ENCODE data around the gene BRCA1.
"Not testable (repeated sequence)": the region's sequence is repeated elsewhere in the genome, so short reads cannot be mapped to it uniquely, and the experiment has no call there.

BRCA1 gene

DNA sequence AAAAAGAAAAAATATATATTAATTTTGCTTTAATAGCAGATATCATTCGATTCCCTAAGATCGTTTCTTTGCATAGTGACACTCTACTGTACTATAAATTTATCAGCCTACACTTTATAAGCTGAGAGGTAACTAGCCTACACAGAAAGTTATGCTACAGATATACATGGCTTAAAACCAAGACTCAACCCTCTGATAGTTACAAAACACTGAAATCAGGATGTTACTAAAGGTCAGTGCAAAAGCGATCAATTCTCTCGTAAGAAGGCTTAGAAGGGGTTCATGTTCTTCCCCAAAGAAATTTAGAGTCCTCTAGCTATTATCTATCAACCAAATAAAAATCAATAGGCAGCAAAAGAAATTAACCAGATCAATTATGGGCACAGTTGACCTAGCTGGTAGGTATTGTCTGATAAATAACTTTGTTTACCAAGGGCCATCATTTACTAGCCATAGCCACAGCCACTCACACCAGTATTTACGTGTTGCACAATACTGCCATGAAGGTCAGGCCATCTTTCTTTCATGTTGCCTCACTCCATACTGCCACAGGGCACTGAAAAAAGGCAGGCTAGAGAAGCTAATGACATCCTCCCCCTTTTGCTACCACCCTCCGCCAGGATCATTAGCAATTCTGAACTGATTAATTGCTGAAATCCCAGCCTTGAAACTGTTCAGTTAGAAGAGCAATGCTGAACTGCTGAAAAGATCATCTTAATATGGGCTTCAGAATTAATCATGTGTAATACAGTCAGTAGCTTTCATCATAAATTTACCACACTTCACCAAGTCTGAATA, 56.4 kb downstream of the BRCA1 start:
- DNase-seq = no peak

- DNase-seq = no peak
These were observed 62.1 kb downstream of the BRCA1 start for GRCh38 chr17:43062984-43063638.

DNA sequence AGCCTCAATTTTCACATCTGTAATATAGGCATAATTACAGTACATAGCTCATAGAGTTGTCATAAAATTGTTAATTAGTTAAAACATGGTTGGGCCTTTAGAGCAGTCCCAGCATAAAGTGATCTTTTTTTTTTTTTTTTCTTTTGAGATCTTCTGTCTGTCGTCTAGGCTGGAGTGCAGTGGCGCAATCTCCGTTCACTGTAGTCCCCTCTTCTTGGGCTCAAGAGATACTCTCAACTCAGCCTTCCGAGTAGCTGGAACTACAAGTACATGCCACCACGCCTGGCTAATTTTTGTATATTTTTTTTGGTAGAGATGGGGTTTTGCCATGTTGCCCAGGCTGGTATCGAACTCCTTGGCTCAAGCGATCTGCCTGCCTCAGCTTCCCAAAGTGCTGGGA, 69.1 kb downstream of the BRCA1 start:
- DNase-seq = no peak

DNA sequence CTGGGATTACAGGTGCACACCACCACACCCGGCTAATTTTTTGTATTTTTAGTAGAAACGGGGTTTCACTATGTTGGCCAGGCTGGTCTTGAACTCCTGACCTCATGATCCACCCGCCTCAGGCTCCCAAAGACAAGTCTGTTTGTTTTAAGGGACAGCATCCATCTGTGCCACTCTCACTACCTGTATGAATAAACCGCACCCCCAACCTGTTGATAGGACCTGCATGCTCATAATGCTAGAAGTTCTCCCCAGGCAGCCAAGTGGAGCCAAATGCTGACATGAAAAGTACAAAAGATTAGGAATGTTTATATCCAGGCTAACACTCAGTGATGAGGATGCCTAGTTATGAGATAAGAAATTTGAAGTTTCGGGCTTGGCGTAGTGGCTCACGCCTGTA, 72.2 kb downstream of the BRCA1 start:
- not testable (repeated sequence) for DNase-seq

DNA sequence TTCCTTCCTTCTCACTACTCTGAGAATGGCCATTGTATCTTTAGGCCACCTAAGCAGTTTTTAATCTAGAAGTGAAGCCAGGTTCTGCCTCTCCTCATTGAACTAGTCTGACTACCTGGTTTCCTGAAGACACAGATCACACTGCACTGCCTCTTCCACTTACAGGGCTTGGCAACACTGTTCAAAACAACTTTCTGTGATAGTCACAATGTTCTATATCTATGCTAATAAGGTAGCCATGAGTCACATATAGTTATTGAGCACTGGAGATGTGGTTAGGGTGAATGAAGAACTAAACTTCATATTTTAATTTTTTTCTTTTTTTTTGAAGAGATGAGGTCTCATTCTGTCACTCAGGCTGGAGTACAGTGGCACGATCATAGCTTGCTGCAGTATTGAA, 73.2 kb downstream of the BRCA1 start:
- DNase-seq = no peak

DNA sequence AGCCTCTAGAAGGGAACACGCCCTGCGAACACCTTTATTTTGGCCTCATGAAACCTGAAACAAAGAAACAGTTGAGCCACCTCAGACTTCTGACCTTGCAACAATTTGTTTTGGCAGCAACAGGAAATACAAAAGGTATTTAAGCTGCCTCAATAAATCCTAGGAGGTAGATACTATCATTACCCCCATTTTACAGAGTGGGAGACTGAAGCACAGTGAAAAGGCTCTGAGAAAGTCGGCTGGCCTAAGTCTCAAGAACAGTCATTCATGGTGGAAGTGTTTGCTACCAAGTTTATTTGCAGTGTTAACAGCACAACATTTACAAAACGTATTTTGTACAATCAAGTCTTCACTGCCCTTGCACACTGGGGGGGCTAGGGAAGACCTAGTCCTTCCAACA, 81.1 kb downstream of the BRCA1 start:
- no peak for DNase-seq

DNA sequence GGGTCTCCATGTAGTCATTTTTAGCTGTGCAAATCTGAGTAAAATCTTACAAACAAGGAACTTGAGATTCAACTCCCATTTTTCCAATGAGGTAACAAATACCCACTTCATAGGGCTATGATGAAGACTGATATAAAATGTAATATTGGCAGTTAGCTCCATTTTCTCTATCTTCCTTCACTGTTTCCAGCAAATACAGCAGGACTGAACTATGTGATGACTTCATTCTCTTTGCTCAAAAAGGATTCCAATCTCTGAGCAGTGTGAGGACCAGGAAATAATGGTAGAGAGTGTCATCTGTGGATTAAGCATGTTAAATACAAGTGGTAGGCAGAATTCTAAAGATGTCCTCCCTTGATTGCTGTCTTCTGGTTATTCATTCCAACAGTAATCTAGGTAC, 81.9 kb downstream of the BRCA1 start:
- DNase-seq = no peak

GRCh38 chr17:43042025-43042628, 83.0 kb downstream of the BRCA1 start:
- DNase-seq = no peak

DNA sequence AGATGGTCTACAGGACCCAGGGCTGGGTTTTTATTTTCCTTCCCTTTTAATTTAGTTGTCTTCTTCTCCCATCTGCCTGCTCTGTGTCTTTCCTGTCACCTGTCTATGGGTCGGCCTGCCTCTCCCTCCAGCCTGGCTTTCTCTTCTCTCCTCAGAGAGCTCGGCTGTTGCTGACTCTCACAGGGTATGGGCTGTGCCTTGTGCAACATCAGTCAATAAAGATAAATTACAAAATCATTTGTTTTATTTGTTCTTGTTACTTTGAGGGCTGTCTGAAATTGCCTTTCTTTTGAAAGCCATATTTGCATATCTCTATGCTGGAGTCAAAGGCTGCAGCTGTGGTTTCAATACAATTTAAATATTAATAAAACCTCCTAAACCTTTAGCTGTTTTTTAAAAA, 84.5 kb downstream of the BRCA1 start:
- no peak for DNase-seq

GRCh38 chr17:43039646-43040045, 85.5 kb downstream of the BRCA1 start:
- DNase-seq = no peak

- DNase-seq = no peak
These were observed 90.3 kb downstream of the BRCA1 start for GRCh38 chr17:43034894-43035293.

DNA sequence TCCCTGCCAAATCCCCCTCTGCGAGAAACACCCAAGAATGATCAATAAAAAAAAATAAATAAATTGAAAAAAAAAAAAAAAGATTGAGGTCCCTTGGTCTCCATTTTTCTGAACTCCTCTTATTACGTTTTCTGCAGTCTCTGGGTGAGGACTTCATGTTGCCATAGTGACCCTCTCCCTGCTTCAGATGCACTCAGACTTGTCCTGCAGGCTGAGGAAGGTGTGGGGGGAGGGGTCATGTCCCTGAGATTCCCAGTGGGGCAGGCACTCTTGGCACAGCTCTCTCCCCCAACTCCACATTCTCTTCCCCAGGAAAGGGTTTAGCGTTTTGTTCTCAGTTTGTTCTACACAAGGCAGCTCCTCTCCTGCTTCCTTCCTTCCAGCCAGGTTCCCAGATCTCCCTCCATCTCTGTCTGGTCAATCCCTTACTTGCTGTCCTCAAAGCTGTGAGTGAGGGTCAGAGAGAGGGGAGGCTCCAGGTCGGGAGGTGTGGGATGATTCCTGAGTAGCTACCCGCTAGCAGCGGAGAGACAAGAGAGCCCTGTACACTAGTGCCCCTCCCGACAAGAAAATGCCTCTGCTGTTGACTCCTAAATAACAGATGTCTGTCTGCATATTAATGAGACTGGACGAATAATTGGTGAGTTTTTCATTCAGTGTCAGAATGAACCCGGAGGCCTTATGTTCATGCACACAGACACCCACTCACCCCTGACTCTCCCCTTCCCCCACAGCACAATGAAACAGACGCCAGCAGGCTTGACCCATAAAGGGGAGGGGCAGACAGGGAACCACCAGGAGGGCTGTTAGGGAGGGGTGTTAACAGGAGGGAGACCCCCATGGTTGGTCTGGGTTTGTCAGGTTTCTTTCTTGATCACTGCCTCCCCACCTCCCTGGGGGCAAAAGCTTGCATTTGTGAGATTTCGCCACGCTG, 90.9 kb downstream of the BRCA1 start:
- no peak for DNase-seq

GRCh38 chr17:43031666-43032065, 93.5 kb downstream of the BRCA1 start:
- no peak for DNase-seq

DNA sequence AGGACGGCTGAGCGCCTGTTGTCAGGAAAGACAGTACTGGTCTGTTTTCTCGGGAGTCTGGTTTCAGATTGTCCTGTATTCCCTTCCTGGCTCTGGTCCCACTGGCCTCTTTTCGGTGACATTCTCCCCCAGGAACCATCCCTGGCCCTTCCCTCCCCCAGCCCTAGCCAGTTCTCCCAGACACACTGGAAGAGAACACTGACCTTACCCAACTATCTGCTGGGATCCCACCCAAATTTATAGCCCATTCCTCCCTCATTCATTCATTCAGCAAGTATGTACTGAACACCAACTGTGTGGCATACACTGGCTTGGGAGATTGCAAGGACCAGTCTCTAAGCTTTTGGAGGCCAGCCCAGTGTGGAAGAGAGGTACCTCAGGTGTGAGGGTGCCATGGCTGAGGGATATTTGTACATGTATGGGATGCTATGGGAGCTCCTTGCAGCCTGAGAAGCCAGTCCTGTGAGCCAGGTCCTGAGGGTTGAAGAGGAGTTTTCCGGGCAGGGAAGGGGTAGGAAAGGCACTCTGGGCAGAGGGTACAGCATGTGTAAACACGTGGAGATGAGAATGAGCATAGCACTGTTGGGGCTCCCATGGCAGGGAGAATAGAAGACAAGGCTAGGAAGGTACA, 94.9 kb downstream of the BRCA1 start:
- no peak for DNase-seq

DNA sequence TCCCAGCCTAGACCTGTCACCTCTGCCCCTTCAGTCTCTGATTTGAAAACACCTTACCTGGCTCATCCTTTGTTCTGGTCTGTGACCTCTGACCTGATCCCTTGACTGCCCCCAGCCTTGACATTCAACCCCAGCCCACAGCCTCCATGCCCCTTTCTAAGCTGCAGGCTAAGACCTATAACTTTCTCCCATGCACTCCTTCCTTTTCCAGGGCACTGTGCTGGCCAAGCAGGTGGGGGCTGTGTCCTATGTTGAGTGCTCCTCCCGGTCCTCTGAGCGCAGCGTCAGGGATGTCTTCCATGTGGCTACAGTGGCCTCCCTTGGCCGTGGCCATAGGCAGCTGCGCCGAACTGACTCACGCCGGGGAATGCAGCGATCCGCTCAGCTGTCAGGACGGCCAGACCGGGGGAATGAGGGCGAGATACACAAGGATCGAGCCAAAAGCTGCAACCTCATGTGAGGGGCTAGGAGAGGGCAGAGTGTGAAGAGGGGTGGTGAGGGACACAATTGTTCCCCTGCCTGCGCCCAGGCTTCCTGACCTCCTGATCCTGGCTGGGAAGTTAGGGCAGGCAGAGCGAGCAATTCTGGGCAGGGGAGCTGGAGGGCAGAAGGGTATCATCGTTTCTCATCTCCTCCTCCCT, 96.8 kb downstream of the BRCA1 start:
- no peak for DNase-seq

- DNase-seq = no peak
These were observed 97.8 kb downstream of the BRCA1 start for GRCh38 chr17:43027091-43028032.

GRCh38 chr17:43026595-43026994, 98.6 kb downstream of the BRCA1 start:
- no peak for DNase-seq

DNA sequence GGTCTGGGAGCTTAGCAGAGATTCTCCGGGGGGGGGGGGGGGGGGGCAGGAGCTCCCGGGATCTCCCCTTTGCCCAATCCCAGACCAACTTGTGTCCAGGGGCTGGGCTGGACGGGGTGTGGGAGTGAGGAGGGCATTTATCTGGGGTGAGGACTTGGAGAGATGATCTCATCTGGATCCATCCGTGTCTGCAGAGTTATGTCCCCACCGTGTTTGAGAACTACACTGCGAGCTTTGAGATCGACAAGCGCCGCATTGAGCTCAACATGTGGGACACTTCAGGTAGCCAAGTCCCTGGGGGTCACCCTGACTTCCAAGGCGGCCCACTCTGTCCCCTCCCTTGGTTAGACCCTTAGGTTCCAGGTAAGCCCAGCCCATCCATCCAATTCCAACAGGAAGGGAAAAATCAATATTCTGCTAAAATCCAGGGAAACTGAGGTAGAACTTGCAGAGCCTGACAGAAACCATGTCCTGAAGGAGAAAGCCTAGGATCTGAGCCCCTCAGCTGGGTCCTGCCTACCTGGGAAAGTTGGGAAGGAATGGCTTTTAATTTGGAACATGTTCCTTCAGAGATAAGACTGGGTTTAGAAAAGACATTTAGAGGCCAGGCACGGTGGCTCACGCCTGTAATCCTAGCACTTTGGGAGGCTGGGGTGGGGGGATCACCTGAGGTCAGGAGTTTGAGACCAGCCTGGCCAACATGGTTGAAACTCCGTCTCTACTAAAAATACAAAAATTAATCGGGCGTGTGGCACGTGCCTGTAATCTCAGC, 99.2 kb downstream of the BRCA1 start:
- no peak for DNase-seq

- DNase-seq = no peak
These were observed 99.9 kb downstream of the BRCA1 start for GRCh38 chr17:43025290-43025657.

All from CD4-positive, alpha-beta T cell treated with Interleukin-4 for 1 hour (primary cell).